ENCODE results near the gene LMNTD2. TPM values are rescaled to one million over a fixed set of nuclear protein-coding genes. Genes with fewer than 3 reads are reported as not detected.
"Not testable (repeated sequence)": the region's sequence is repeated elsewhere in the genome, so short reads cannot be mapped to it uniquely, and the experiment has no call there.

LMNTD2 gene
- total RNA-seq, 1 donor from 2014 or later = 0.78 TPM

GRCh38 chr11:587546-587945 lies 27.0 kb upstream of the LMNTD2 start:
- peak; percentile 86 for DNase-seq (ENCODE audit: low read depth)

- DNase-seq (ENCODE audit: low read depth) = no peak
Measured at GRCh38 chr11:586376-587316, 26.1 kb upstream of the LMNTD2 start.

- DNase-seq (ENCODE audit: low read depth) = no peak
Measured at GRCh38 chr11:584287-584686, 23.7 kb upstream of the LMNTD2 start.

- DNase-seq (ENCODE audit: low read depth) = no peak
Measured at GRCh38 chr11:581752-582151, 21.2 kb upstream of the LMNTD2 start.

- DNase-seq (ENCODE audit: low read depth) = no peak
Measured at GRCh38 chr11:581342-581741, 20.8 kb upstream of the LMNTD2 start.

- DNase-seq (ENCODE audit: low read depth) = no peak
Measured at GRCh38 chr11:579830-580601, 19.5 kb upstream of the LMNTD2 start.

GRCh38 chr11:578276-579035 lies 17.9 kb upstream of the LMNTD2 start:
- peak; percentile 28 for DNase-seq (ENCODE audit: low read depth)

GRCh38 chr11:577611-577894 lies 17.0 kb upstream of the LMNTD2 start:
- no peak for DNase-seq (ENCODE audit: low read depth)

GRCh38 chr11:576811-577610 lies 16.5 kb upstream of the LMNTD2 start:
- DNase-seq (ENCODE audit: low read depth) = peak; percentile 38

GRCh38 chr11:575996-576768 lies 15.6 kb upstream of the LMNTD2 start, which contains the start of gene PHRF1:
TSS of gene PHRF1 (plus strand) at chr11:576470. CDS start at chr11:581513, 5,043 bp downstream.
- DNase-seq (ENCODE audit: low read depth) = peak; percentile 93

GRCh38 chr11:575313-575995 lies 14.9 kb upstream of the LMNTD2 start:
- DNase-seq (ENCODE audit: low read depth) = peak; percentile 20

- DNase-seq (ENCODE audit: low read depth) = no peak
Measured at GRCh38 chr11:574632-575312, 14.2 kb upstream of the LMNTD2 start.

- DNase-seq (ENCODE audit: low read depth) = not testable (repeated sequence)
Measured at GRCh38 chr11:574031-574570, 13.6 kb upstream of the LMNTD2 start.

GRCh38 chr11:573146-573759 lies 12.7 kb upstream of the LMNTD2 start:
- DNase-seq (ENCODE audit: low read depth) = no peak

GRCh38 chr11:571802-572185 lies 11.3 kb upstream of the LMNTD2 start:
- DNase-seq (ENCODE audit: low read depth) = no peak

GRCh38 chr11:569158-569885 lies 8.8 kb upstream of the LMNTD2 start:
- DNase-seq (ENCODE audit: low read depth) = no peak

Measured in myocyte (in vitro differentiated cells).